GM12878 (cell line): ENCODE results near the gene TRIM17.

Experiments used
- CTCF ChIP-seq, 3 experiments: IDR thresholded peaks in 2 of 3; conservative IDR thresholded peaks in 1 of 3; 2 replicates each; pipeline ENCODE4 v1.5.1; 2011; ENCODE audit warnings: low read depth in 3 of 3, low read length in 3 of 3, mild to moderate bottlenecking in 3 of 3, control low read depth in 2 of 3, moderate library complexity in 2 of 3, inconsistent platforms in 1 of 3, mixed read lengths in 1 of 3; ENCODE audit not compliant: control insufficient read depth in 2 of 3, insufficient read depth in 1 of 3; ENCODE audit errors: extremely low read depth in 1 of 3
- FOXM1 ChIP-seq: IDR thresholded peaks from 2 replicates; pipeline ENCODE4 v1.6.1; 2012; ENCODE audit warnings: low read depth, mild to moderate bottlenecking, inconsistent platforms, low read length, moderate library complexity
- HCFC1 ChIP-seq: fragments of 150-350 bp; IDR thresholded peaks from 2 replicates; pipeline ENCODE4 v1.6.1; 2014; ENCODE audit warnings: low read length
- MYC ChIP-seq: IDR thresholded peaks from 2 replicates; pipeline ENCODE4 v1.6.1; 2011; ENCODE audit warnings: mild to moderate bottlenecking, low read length, moderate library complexity, inconsistent platforms; ENCODE audit not compliant: insufficient read depth, insufficient replicate concordance, insufficient read length, severe bottlenecking
- REST ChIP-seq: IDR thresholded peaks from 2 replicates; pipeline ENCODE4 v1.6.1; 2012; ENCODE audit warnings: mild to moderate bottlenecking, low read depth, low read length

GRCh38 chr1:228430243-228430642 lies 13.6 kb upstream of the TRIM17 start:
- no peak for TF ChIP-seq MYC
- no peak for TF ChIP-seq FOXM1
- no peak for TF ChIP-seq CTCF (IDR thresholded peaks at IDR 0.05 in 2 of 3, conservative IDR thresholded peaks at IDR 0.05 in 1 of 3; ENCODE audit: control insufficient read depth in 2 of 3, extremely low read depth in 1 of 3, insufficient read depth in 1 of 3, low read depth in 3 of 3, low read length in 3 of 3)
- no peak for TF ChIP-seq REST
- TF ChIP-seq HCFC1, result no peak
